ENCODE data around the gene ACOT4.
"Not testable (repeated sequence)": the region's sequence is repeated elsewhere in the genome, so short reads cannot be mapped to it uniquely, and the experiment has no call there.

Gene ACOT4

DNA sequence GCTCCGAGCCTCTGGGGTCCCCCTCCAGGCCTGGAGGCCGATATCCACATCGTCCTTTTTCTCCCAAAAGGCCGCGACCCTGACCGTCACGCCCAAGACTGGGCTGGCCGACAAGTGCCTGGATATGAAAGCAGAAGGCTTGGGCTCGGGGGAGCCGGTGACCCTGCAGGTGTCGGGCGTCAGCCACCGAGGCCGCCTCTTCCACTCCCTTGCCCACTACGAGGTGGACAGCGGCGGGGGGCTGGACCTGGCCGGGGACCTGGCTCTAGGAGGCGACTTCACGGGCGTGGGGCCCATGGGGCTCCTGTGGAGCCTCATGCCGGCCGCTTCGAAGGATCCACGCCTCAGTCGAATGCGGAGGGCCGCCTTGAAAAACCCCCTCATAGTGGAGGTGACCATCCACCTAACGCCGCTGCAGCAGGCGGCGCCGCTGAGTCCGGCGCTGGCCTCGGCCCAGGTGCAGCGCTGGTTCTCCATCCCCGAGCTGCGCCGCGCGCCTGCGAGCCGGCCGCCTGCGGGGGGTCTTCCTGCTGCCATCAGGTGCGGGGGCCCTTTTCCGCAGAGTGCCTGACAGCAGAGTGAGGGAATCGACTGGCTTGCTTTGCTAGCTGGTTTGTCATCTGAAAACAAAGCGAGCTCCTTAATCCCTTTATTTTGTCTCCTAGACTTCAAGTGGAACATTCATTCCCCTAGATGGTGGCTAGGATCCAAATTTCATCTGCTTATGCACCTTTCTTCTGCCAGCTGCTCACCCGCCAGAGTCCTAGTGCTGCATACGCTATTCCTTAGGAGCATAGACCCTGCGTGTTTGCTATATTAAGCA lies 42.5 kb downstream of the ACOT4 start:
- DNase-seq, result peak; percentile 16

DNA sequence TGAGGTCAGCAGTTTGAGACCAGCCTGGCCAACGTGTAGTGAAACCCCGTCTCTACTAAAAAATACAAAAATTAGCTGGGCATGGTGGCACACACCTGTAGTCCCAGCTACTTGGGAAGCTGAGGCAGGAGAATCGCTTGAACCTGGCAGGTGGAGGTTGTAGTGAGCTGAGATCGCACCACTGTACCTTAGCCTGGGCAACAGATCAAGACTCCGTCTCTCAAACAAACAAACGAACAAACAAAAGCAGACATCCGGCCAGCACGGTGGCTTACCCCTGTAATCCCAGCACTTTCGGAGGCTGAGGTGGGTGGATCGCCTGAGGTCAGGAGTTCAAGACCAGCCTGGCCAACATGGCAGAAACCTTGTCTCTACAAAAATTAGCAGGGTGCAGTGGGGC lies 44.7 kb downstream of the ACOT4 start:
- DNase-seq, result not testable (repeated sequence)

DNA sequence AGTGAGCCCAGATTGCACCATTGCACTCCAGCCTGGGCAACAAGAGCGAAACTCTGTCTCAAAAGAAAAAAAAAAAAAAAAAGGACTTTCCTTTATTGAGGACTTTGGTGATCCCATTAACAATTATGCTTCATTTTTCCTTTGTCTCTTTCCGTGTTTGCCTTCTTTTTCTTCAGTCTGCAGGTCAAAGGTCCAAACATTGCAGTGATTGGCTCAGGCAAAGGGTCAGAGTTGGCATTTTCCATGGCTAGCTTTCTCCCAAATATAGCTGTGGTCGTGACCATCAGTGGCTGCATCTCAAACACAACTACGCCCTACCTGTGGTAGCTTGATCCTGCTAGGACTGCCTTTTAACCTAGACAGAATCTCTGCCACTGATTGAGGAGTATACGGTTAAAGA lies 46.2 kb downstream of the ACOT4 start:
- DNase-seq, result no peak

DNA sequence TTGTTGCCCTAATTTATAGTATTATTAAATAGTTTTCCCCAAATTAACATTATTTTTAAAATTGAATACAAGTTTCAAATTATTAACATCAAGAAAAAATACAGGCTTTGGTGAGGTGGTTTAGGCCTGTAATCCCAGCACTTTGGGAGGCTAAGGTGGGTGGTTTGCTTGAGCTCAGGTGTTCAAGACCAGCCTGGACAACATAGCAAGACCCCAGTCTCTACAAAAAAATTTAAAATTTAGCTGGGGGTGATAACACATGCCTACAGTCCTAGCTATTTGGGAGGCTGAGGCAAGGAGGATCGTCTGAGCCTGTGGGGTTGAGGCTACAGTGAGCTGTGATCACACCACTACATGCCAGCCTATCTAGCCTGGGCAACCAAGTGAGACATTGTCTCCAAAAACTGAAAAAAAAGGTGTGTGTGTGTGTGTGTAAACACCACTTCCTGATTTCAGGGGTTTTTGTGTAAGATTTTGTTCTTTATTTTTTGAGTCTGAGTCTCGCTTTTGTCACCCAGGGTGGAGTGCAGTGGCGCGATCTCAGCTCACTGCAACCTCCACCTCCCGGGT lies 49.2 kb downstream of the ACOT4 start:
- DNase-seq, result no peak

DNA sequence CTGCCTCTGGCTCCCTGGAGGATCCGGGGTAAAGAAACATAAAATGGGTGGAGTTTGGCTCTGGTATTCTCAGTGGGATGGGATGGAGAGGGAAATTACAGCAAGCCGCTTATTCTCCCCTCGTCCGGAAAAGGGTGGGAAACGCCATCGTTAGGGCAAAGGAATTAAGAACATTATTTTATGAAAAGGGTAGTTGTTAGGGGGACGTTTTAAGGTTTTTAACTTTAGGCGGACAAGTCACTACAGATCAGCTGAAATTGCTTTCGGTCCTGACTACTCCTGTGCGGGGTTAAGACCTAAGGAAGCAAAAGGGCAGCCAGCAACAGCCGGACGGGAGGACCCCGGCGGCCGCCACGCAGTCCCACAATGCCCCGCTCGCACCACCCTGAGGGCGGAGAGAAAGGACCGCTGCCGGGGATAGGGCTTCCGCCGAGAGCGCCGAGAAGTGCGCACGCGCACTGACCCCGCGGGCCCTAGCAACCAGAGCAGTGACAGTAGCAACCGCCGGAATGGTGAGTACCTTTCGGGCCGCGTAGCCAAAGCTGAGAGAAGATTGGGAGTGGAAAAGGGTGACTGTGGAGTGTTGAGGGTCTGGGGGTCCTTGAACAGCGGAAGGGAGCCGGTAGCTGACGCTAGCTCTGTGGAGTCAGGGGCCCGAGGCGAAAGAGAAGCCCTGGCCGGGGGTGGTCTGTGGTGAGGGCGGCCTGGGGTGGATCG lies 53.0 kb downstream of the ACOT4 start, which contains the start of gene DNAL1:
Gene DNAL1 (plus strand): TSS at position 456 of the 717 bp plus-strand sequence. CDS start 54 bp downstream, at position 510.
- peak; percentile 97 for DNase-seq

DNA sequence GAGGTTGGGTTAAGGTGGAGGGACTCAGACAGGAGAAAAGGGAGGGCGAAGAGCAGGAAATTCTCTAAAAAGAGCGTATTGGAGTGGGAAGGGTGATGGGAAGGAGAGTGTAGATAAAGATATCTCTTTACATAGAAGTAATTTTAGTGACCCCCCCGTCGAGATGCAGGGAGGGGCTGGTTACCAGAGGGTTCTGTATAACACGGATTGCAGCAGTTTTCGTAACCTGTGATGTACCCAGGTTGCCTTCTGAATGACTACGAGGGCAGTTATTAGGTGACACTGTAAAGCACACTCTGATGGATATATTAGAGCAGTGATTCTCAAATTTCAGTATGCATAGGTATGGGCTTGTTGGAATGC lies 53.6 kb downstream of the ACOT4 start:
- DNase-seq, result no peak

Data from NCI-H2227 treated with DMSO at 0.1 percent for 48 hours (cell line).